Ascending aorta (tissue), 2 donors: Measurements from ENCODE around the gene C1QTNF5. TPM values are rescaled to one million over a fixed set of nuclear protein-coding genes. Genes with fewer than 3 reads are reported as not detected.
A peak's percentile ranks its signal among the peaks of the same experiment; 100 is the strongest.

Experiments used
- DNase-seq, 2 donors: peaks; one replicate each; pipeline ENCODE4 v3.0.0-alpha.2; 2019; ENCODE audit warnings: low spot score in 2 of 2
- H3K27ac ChIP-seq, 2 donors: fragments of 200-600 bp; sonication (generic); one replicate each; pipeline ENCODE4 v1.5.1; 2016 to 2017; ENCODE audit warnings: mild to moderate bottlenecking in 1 of 2
- H3K27me3 ChIP-seq: fragments of 200-600 bp; sonication (generic); one replicate; pipeline ENCODE4 v1.5.1; 2017
- H3K36me3 ChIP-seq, 2 donors: fragments of 200-600 bp; sonication (generic); one replicate each; pipeline ENCODE4 v1.5.1; 2016
- H3K4me1 ChIP-seq, 2 donors: fragments of 200-600 bp; sonication (generic); one replicate each; pipeline ENCODE4 v1.5.1; 2016 to 2017; ENCODE audit warnings: mild to moderate bottlenecking in 1 of 2
- H3K4me3 ChIP-seq, 2 donors: fragments of 200-600 bp; sonication (generic); one replicate each; pipeline ENCODE4 v1.5.1; 2016 to 2017; ENCODE audit warnings: mild to moderate bottlenecking in 1 of 2
- H3K9me3 ChIP-seq, 2 donors: fragments of 200-600 bp; sonication (generic); one replicate each; pipeline ENCODE4 v1.5.1; 2016
- intact Hi-C: fragments of 100-400 bp; cut with DNase I; formaldehyde crosslinking; loops from one replicate; pipeline ENCODE4 v1.15.1; 2023
- total RNA-seq: library from RNA; depleted of rRNA; stranded (reverse); fragments of >200 nt; gene quantifications from one replicate; pipeline ENCODE4 v1.1.0, GENCODE V29; 2016
- TF ChIP-seq, protein P1 (sequence below), 3 experiments: fragments of 200-600 bp in 2 of 3; fragments of 450-650 bp in 1 of 3; sonication (generic) in 2 of 3; IDR thresholded peaks; one replicate each; pipeline ENCODE4 v1.5.1; 2016 to 2019; ENCODE audit warnings: antibody characterized with exemption in 3 of 3, mild to moderate bottlenecking in 1 of 3, moderate library complexity in 1 of 3

C1QTNF5 gene
- total RNA-seq, 1 donor from 2014 or later = 95.8 TPM

DNA sequence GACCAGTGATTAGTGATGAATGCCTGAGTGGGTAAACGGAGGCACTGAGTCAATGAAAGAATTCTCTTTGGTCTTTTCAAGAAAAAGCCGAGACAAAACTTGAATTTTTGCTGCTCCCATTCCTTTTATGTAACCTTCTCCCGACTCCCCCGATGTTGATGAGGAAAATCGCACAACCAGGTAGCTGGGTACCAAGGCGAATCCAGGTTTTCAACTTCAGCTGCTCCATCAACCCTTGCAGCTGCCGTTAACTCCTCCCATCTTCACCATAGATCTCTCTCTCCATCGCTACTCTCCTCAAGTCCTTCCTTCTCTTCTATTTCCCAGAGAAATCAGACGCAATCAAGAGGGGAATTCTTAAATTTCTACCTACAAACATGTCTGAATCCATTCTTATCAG, 41.4 kb upstream of the C1QTNF5 start:
- Histone ChIP-seq H3K27me3 (no peaks in the 10 kb centered on the region), H3K4me3 (peak overlapping the region; percentile 42 to 64), H3K36me3 (no peaks in the 10 kb centered on the region), H3K9me3 (no peaks in the 10 kb centered on the region), H3K27ac (no peak overlapping the region), H3K4me1 (peaks cover 0 to 13% of the 10 kb centered on the region in 2 donors)
- intact Hi-C loops = loop anchor here (5.0 to 10.0 kb wide), 3 partner anchors 40 to 945 kb away; partner anchors contain the start of genes C1QTNF5, KMT2A and NECTIN1
- TF ChIP-seq, protein P1, sequence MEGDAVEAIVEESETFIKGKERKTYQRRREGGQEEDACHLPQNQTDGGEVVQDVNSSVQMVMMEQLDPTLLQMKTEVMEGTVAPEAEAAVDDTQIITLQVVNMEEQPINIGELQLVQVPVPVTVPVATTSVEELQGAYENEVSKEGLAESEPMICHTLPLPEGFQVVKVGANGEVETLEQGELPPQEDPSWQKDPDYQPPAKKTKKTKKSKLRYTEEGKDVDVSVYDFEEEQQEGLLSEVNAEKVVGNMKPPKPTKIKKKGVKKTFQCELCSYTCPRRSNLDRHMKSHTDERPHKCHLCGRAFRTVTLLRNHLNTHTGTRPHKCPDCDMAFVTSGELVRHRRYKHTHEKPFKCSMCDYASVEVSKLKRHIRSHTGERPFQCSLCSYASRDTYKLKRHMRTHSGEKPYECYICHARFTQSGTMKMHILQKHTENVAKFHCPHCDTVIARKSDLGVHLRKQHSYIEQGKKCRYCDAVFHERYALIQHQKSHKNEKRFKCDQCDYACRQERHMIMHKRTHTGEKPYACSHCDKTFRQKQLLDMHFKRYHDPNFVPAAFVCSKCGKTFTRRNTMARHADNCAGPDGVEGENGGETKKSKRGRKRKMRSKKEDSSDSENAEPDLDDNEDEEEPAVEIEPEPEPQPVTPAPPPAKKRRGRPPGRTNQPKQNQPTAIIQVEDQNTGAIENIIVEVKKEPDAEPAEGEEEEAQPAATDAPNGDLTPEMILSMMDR (IDR thresholded peaks at IDR 0.05) = no peak
- no peak for DNase-seq

DNA sequence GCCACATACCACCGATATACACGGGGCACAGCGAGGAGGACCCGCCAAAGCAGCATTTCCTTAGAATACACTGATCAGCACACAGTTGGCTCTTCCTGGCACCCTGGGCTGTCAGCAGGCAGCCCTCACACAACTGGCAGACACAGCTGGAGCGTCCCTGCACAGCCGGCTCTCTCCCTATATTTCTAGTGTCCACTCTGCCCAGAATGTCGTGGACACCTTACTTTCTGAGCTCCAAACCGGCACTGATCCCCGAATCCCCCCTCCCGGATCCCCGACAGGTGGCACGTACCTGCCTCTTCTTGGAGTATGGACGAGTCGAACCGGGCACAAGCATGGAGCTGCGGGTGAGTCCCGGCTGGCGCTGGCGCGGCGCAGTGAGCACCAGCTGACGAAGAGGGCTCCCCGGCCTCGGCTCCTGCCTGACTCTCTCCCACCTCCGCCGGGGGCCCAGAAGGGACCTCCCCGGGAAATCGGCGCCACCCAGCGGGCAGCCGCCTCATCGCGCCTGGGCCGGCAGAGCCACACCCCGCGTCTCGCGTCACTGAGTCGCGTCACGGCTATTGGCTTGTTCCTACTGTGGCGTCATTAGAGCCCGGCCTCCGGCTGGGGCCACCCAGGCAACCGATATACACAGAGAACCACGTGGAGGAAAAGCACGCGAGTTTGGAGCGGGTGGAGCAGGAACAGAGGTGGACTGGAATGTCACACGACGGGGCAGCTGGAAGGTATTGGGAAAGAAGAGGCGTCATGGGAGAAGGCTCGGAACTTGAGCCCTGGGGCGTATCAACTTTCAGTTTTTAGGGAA, 40.7 kb upstream of the C1QTNF5 start, which contains the start of gene USP2:
Gene USP2 (minus strand): TSS at position 510 of the 808 bp plus-strand sequence. CDS start 8,210 bp downstream, outside the sequence.
- DNase-seq = peak; percentile 94 to 99
- H3K27me3 ChIP-seq = no peaks in the 10 kb centered on the region
- H3K36me3 ChIP-seq = no peaks in the 10 kb centered on the region
- peak within 1 kb of the TSS; percentile 31 to 37 for H3K27ac ChIP-seq
- TF ChIP-seq, protein P1 (IDR thresholded peaks at IDR 0.05) = peak; percentile 88 to 92 (median 90)
- H3K4me1 ChIP-seq = peaks cover 0 to 16% of the 10 kb centered on the region in 2 donors
- H3K9me3 ChIP-seq = no peaks in the 10 kb centered on the region
- intact Hi-C loops = loop anchor here (1.0 to 10.0 kb wide), 6 partner anchors 25 to 944 kb away; partner anchors contain the start of genes C1QTNF5, KMT2A and NECTIN1
- peak within 1 kb of the TSS; percentile 59 to 64 for H3K4me3 ChIP-seq

DNA sequence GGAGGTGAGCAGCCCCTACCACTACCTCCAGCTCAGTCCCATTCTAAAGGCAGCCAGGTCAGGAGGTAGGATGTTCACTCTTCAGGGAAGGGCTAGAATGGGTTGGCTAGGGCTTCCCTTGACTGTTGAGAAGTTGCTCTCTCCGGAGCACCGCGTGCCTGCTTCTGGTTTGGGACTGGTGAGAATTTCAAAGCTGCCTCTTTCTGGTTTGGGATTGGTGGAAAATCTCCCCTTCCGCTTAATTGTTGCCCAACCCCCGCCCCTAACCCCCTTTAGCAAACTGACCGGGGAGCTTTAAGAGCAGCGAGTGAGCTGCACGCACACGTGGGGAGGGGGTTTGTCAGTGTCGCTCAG, 40.1 kb upstream of the C1QTNF5 start:
- Histone ChIP-seq H3K36me3 (no peaks in the 10 kb centered on the region), H3K9me3 (no peaks in the 10 kb centered on the region), H3K4me3 (peak overlapping the region; percentile 59 to 64), H3K4me1 (peaks cover 0 to 22% of the 10 kb centered on the region in 2 donors), H3K27ac (peak overlapping the region; percentile 31 to 37), H3K27me3 (no peaks in the 10 kb centered on the region)
- intact Hi-C loops = loop anchor here (1.0 to 10.0 kb wide), 6 partner anchors 25 to 944 kb away; partner anchors contain the start of genes C1QTNF5, KMT2A and NECTIN1
- TF ChIP-seq, protein P1 (IDR thresholded peaks at IDR 0.05) = no peak
- DNase-seq = no peak

DNA sequence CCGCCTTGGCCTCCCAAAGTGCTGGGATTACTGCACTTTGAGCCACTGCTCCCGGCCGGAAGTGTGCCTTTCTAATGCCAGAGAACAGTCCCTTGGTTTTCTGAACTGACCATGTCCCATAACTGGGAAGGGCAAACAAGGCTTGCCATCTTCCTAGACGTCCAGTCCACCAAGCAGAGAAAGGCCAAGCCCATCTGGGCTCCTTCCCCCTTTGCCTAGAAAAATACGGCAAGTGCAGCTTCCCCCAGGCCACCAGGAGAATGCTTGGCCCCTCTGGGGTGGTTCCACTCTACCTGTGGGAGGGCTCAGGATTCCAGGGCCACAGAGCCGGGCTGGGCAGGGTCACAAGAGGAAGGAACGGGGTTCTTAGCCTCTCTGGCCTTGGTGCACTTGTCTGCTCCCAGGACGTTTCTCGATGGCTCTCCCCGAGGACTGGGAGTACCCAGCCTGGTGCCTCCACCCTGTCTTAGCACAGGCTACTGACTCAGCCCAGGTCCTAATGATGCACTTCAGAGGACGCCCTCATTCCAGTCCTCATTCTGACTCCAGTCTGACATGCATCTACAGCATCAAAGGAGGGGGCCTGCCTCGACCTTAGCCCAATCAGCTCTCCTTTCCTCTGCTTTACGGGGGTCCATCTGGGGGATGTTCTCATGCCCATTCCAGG, 39.6 kb upstream of the C1QTNF5 start:
- peak in 1 of 2 donors; percentile 61 for DNase-seq
- H3K4me3 ChIP-seq = no peak overlapping the region

DNA sequence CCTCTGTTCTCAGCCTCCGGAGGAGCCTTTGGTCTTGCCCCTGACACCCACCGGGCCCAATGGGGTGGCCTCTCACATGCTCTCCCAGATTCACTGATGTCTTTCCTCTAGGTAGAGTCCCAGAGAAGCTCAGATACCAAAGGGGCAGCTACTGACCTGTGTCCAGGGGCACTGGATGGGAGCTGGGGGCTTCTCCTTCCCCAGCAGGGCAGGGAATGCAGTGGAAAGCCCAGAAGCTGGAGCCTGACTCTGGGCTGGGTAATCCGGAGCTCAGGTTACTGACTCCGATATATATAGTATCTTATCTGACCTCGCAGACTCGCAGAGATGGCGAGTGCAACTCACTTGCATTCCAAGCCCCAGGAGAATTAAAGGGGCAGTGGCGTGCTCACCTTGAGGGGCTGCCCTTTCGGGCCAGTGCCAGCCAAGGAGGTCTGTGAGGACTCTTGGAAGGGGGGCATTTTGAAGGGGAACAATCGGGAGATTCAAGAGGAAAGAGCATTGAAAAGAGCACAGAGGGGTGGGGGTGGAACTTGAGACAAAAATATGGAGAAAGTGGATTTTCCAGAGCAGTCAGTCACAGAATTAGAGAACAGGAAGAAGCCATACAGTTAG, 38.3 kb upstream of the C1QTNF5 start:
- H3K4me3 ChIP-seq = no peak overlapping the region
- H3K4me1 ChIP-seq = peaks cover 5 to 28% of the 10 kb centered on the region in 2 donors
- TF ChIP-seq, protein P1 (IDR thresholded peaks at IDR 0.05) = no peak
- H3K27me3 ChIP-seq = no peaks in the 10 kb centered on the region
- H3K9me3 ChIP-seq = no peaks in the 10 kb centered on the region
- H3K36me3 ChIP-seq = no peaks in the 10 kb centered on the region
- no peak overlapping the region for H3K27ac ChIP-seq
- DNase-seq = peak in 1 of 2 donors; percentile 55
- intact Hi-C loops = no loop called here

More for the DNA sequence above, 39.6 kb upstream of the C1QTNF5 start:
- H3K9me3 ChIP-seq = no peaks in the 10 kb centered on the region
- no peak overlapping the region for H3K27ac ChIP-seq
- peaks cover 1 to 24% of the 10 kb centered on the region in 2 donors for H3K4me1 ChIP-seq
- intact Hi-C loops = loop anchor here (2.0 to 10.0 kb wide), 5 partner anchors 38 to 943 kb away; partner anchors contain the start of genes C1QTNF5, KMT2A and NECTIN1
- no peaks in the 10 kb centered on the region for H3K27me3 ChIP-seq
- H3K36me3 ChIP-seq = no peaks in the 10 kb centered on the region
- TF ChIP-seq, protein P1 (IDR thresholded peaks at IDR 0.05) = no peak
